Mesothelial cell of epicardium (in vitro differentiated cells): ENCODE measurements around the gene NYAP2. TPM values are rescaled to one million over a fixed set of nuclear protein-coding genes. Genes with fewer than 3 reads are reported as not detected.

Experiments used
- DNase-seq, 2 experiments: peaks; one replicate each; pipeline ENCODE4 v3.0.0; 2021; ENCODE audit warnings: low spot score in 2 of 2; ENCODE audit not compliant: unreplicated experiment in 2 of 2
- H3K27ac Mint-ChIP-seq: 2 replicates; pipeline ENCODE4 v1.8.0; 2021; ENCODE audit warnings: mixed read lengths
- H3K27me3 Mint-ChIP-seq: 2 replicates; pipeline ENCODE4 v1.8.0; 2021; ENCODE audit warnings: low read depth, mixed read lengths
- H3K36me3 Mint-ChIP-seq: 2 replicates; pipeline ENCODE4 v1.8.0; 2021; ENCODE audit warnings: mixed read lengths
- H3K4me1 Mint-ChIP-seq: 2 replicates; pipeline ENCODE4 v1.8.0; 2021; ENCODE audit warnings: mixed read lengths
- H3K4me3 Mint-ChIP-seq: 2 replicates; pipeline ENCODE4 v1.8.0; 2021; ENCODE audit warnings: mild to moderate bottlenecking, moderate library complexity, mixed read lengths
- H3K9me3 Mint-ChIP-seq: 2 replicates; pipeline ENCODE4 v1.8.0; 2021; ENCODE audit warnings: mixed read lengths
- total RNA-seq: library from RNA; stranded (reverse); gene quantifications from 3 replicates; pipeline ENCODE4 v1.2.1, GENCODE V29; 2021
- TF ChIP-seq, protein P1 (sequence below): fragments of 200-600 bp; sonication (generic); IDR thresholded peaks from one replicate; pipeline ENCODE4 v1.5.0; 2021; ENCODE audit warnings: antibody characterized with exemption; ENCODE audit not compliant: unreplicated experiment

Gene NYAP2
- total RNA-seq, 1 donor from 2014 or later: not detected

DNA sequence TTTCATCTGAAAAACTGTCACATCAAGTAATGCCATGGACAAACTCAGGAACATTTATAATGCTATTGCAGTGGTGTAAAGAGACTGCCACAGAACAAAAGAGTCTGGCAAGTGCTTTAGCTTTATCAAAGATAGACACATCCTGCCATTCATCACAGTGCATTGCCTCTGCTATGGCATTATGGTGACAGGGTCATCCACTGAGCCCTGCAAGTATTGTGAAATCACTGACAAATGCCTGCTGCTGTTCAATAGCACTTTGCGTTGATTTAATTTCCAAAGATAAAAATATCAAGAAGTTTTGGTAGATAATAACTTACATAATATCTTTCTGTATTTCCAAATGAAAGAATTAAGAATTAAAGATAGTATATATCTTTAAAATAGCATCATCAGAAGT lies 38.7 kb downstream of the NYAP2 start:
- Mint-ChIP-seq H3K27ac (no peak overlapping the region), H3K27me3 (peaks cover 14% of the 10 kb centered on the region), H3K4me1 (no peaks in the 10 kb centered on the region), H3K9me3 (no peaks in the 10 kb centered on the region), H3K4me3 (no peak overlapping the region), H3K36me3 (no peaks in the 10 kb centered on the region)
- DNase-seq: no peak
- TF ChIP-seq, protein P1, sequence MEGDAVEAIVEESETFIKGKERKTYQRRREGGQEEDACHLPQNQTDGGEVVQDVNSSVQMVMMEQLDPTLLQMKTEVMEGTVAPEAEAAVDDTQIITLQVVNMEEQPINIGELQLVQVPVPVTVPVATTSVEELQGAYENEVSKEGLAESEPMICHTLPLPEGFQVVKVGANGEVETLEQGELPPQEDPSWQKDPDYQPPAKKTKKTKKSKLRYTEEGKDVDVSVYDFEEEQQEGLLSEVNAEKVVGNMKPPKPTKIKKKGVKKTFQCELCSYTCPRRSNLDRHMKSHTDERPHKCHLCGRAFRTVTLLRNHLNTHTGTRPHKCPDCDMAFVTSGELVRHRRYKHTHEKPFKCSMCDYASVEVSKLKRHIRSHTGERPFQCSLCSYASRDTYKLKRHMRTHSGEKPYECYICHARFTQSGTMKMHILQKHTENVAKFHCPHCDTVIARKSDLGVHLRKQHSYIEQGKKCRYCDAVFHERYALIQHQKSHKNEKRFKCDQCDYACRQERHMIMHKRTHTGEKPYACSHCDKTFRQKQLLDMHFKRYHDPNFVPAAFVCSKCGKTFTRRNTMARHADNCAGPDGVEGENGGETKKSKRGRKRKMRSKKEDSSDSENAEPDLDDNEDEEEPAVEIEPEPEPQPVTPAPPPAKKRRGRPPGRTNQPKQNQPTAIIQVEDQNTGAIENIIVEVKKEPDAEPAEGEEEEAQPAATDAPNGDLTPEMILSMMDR: no peak

- Mint-ChIP-seq H3K27ac (no peak overlapping the region), H3K27me3 (peaks cover 2% of the 10 kb centered on the region), H3K9me3 (no peaks in the 10 kb centered on the region), H3K4me1 (no peaks in the 10 kb centered on the region), H3K36me3 (no peaks in the 10 kb centered on the region), H3K4me3 (no peak overlapping the region)
- TF ChIP-seq, protein P1: no peak
- no peak for DNase-seq
Measured at GRCh38 chr2:225452677-225453076, 53.2 kb downstream of the NYAP2 start.

- no peaks in the 10 kb centered on the region for H3K9me3 Mint-ChIP-seq
- H3K4me3 Mint-ChIP-seq: no peak overlapping the region
- no peak overlapping the region for H3K27ac Mint-ChIP-seq
- no peaks in the 10 kb centered on the region for H3K4me1 Mint-ChIP-seq
- H3K36me3 Mint-ChIP-seq: no peaks in the 10 kb centered on the region
- TF ChIP-seq, protein P1: no peak
- no peaks in the 10 kb centered on the region for H3K27me3 Mint-ChIP-seq
- DNase-seq: no peak
Measured at GRCh38 chr2:225454412-225454811, 54.9 kb downstream of the NYAP2 start.

GRCh38 chr2:225456619-225457260 lies 57.2 kb downstream of the NYAP2 start:
- TF ChIP-seq, protein P1: no peak
- no peak overlapping the region for H3K27ac Mint-ChIP-seq
- no peak for DNase-seq
- H3K9me3 Mint-ChIP-seq: no peaks in the 10 kb centered on the region
- no peaks in the 10 kb centered on the region for H3K27me3 Mint-ChIP-seq
- no peaks in the 10 kb centered on the region for H3K36me3 Mint-ChIP-seq
- H3K4me3 Mint-ChIP-seq: no peak overlapping the region
- H3K4me1 Mint-ChIP-seq: no peaks in the 10 kb centered on the region

DNA sequence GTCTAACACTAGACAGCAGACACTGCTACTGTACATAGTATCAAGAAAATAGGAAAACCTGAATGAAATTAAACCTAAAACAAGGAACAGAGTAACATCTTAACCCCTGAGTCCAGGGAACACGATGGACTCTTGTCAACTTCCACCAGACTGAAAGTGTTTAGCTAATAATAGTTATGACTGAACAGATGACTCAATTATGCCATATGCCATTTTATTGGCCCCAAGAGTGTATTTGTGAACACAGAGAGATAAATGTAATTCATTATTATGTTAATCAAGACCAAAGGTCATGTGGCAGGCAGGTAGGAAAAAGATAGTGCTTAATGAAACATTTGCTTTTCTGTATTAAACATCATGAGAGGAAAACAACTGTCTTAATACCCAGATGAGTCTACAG lies 58.0 kb downstream of the NYAP2 start:
- TF ChIP-seq, protein P1: no peak
- Mint-ChIP-seq H3K36me3 (no peaks in the 10 kb centered on the region), H3K27me3 (no peaks in the 10 kb centered on the region), H3K4me1 (no peaks in the 10 kb centered on the region), H3K27ac (no peak overlapping the region), H3K4me3 (no peak overlapping the region), H3K9me3 (no peaks in the 10 kb centered on the region)
- DNase-seq: no peak
